Uterine smooth muscle cell (primary cell): ENCODE measurements around the gene CCDC40. TPM values are rescaled to one million over a fixed set of nuclear protein-coding genes. Genes with fewer than 3 reads are reported as not detected.

Source experiments
- total RNA-seq: library from RNA; depleted of rRNA; stranded (reverse); fragments of >200 nt; gene quantifications from 2 replicates; pipeline ENCODE4 v1.2.3, GENCODE V29; 2014

Gene CCDC40
- total RNA-seq: 1.7 and 2.0 TPM in 2 replicates

GRCh38 chr17:80035937-80036714, at the start of gene CCDC40:
Gene CCDC40, plus strand, starts transcription at chr17:80036642. Its CDS starts 21 bp downstream, at chr17:80036663.

DNA sequence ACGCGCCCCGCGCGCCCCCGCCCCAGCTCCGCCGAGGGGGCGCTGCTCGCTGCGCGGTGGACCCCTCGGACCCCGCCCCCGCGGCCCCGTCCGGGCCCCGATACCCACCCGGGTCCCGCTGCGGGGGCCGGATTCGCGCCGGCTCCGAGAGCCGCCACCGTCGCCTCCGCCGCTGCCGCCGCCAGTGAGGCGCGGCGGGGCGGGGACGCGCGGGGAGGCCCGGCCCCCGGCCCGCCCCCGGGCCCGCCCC, 830 bp upstream of the CCDC40 start, which contains the start of gene TBC1D16:
Gene TBC1D16 (minus strand): TSS at position 186 of the 250 bp plus-strand sequence. CDS start 22,325 bp downstream, outside the sequence.

GRCh38 chr17:80101011-80101945, 64.8 kb downstream of the CCDC40 start, which contains the start of gene GAA:
Gene GAA, plus strand, starts transcription at chr17:80101581. Its CDS starts 3,006 bp downstream, at chr17:80104587.

DNA sequence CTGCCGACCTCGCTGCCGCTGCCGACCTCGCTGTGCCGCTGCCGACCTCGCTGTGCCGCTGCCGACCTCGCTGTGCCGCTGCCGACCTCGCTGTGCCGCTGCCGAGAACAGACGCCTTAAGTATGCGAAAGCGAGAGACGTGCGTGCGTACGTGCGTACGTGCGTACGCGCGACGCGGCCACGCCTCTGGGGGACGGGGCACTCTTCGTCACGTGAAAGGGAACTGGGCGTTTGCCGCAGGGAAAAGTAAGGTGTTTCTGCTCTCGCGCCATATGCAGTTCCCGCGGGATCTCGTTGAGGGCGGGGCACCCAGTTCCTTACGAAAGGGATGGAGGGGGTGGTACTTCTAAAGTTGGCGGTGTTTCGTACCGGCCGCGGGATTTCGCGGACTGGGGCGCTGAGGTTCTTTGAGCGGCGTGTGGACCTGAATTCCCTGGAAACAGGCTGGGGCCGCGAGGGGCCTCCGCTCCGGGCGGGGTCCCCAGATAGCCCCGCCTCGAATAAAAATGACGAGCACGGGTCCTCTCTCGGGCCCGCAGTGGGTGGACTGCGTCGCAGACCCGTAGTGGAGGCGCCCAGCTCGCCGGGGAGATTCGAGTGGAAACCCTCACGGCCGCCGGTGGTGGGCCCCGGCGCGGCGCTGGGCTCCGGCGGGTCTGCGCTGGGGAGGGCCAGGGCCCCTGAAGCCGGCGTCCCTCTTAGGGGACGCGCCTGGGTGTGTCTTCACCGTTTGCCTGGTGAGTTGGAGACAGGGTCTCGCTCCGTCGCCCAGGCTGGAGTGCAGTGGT, 110.8 kb downstream of the CCDC40 start, which contains the start of gene EIF4A3:
Gene EIF4A3 (minus strand): TSS at position 94 of the 788 bp plus-strand sequence. CDS start 167 bp downstream, outside the sequence.

Other genes starting within 250 kb of the CCDC40 start
- gene CBX8, start 239.6 kb upstream of the CCDC40 start, total RNA-seq: 6.9 and 8.5 TPM in 2 replicates
- 15.4 and 15.5 TPM in 2 replicates for gene CBX4, start 197.2 kb upstream of the CCDC40 start, total RNA-seq
- gene TBC1D16, start 770 bp upstream of the CCDC40 start, total RNA-seq: 23.8 and 47.5 TPM in 2 replicates
- gene GAA, start 64.9 kb downstream of the CCDC40 start, total RNA-seq: 13.6 and 31.0 TPM in 2 replicates
- 134 and 150 TPM in 2 replicates for gene EIF4A3, start 110.5 kb downstream of the CCDC40 start, total RNA-seq
- under 0.01 TPM in 2 replicates for gene CARD14, start 133.4 kb downstream of the CCDC40 start, total RNA-seq
- 11.5 and 12.1 TPM in 2 replicates for gene SGSH, start 183.7 kb downstream of the CCDC40 start, total RNA-seq
- 7.0 and 13.5 TPM in 2 replicates for gene SLC26A11, start 183.8 kb downstream of the CCDC40 start, total RNA-seq
- 98.4 and 149 TPM in 2 replicates for gene RNF213, start 224.2 kb downstream of the CCDC40 start, total RNA-seq